Choroid plexus epithelial cell (primary cell): Measurements from ENCODE around the gene RFTN1.

Experiments used
- DNase-seq: peaks from one replicate; pipeline ENCODE4 v3.0.0-alpha.2; 2010; ENCODE audit warnings: low read depth
- H3K4me3 ChIP-seq: 2 replicates; pipeline ENCODE4 v1.5.1; 2011; ENCODE audit warnings: low read depth, mild to moderate bottlenecking, control low read depth, low read length, moderate library complexity
- TF ChIP-seq, protein P1 (sequence below): conservative IDR thresholded peaks from 2 replicates; pipeline ENCODE4 v1.5.1; 2011; ENCODE audit warnings: low read depth, mild to moderate bottlenecking, control low read depth, inconsistent platforms, low read length, moderate library complexity

RFTN1 gene

DNA sequence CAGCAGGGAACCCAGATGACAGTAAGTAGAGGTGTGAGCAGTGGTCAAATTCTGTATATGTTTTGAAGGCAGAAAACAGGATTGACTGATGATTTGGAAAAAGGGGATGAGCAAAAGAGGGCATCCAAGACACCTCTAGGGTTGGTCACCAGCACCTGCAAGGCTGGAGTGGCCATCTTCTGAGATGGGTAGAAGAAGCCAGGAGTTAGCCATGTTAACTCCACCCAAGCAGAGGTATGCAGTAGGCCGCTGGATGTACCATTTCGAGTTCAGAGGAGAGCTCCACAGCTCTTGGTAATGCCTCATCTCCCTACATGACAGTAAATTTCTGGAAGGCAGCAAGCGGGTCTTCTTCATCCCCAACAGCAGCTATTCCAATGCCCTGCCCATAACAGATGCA, 7.0 kb downstream of the RFTN1 start:
- no peak overlapping the region for H3K4me3 ChIP-seq
- TF ChIP-seq, protein P1, sequence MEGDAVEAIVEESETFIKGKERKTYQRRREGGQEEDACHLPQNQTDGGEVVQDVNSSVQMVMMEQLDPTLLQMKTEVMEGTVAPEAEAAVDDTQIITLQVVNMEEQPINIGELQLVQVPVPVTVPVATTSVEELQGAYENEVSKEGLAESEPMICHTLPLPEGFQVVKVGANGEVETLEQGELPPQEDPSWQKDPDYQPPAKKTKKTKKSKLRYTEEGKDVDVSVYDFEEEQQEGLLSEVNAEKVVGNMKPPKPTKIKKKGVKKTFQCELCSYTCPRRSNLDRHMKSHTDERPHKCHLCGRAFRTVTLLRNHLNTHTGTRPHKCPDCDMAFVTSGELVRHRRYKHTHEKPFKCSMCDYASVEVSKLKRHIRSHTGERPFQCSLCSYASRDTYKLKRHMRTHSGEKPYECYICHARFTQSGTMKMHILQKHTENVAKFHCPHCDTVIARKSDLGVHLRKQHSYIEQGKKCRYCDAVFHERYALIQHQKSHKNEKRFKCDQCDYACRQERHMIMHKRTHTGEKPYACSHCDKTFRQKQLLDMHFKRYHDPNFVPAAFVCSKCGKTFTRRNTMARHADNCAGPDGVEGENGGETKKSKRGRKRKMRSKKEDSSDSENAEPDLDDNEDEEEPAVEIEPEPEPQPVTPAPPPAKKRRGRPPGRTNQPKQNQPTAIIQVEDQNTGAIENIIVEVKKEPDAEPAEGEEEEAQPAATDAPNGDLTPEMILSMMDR = no peak
- DNase-seq = no peak

DNA sequence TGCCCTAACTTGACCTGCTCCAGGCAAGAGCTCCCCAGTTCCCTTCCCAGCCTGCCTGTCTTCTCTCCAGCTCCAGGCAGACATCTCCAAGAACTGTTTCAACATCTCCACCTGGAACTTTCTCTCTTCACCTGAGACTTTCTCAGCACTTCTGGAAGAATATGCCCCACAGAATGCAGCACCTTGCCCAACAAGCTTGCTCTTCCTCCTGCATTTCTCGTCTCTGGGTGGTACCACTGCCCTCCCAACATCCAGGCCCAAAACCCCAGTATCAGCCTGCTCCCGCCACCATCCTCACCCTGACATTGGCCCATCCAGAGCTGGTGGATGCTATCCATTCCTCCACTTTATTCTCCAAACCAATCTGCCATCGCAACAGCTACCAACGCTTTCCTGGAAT, 8.8 kb downstream of the RFTN1 start:
- DNase-seq = no peak
- no peak overlapping the region for H3K4me3 ChIP-seq
- TF ChIP-seq, protein P1 = no peak

DNA sequence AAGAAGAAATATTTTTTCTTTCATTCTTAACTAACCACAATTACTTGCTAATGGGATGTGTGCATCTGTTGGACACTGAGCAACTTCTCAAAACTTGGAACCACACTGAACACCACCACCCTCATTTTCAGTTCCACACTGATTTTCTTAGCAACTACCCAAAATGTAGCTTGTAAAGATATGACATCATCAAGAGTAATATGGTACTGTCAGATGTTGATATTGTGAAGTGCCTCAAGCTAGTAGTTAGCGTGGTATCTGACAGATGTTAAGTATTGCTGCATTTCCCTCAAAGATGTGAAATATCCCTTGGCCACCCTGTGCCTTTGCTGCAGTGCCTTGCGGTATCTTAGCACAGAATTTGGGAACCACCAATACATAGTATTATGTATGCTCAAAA, 9.3 kb downstream of the RFTN1 start:
- TF ChIP-seq, protein P1 = no peak
- H3K4me3 ChIP-seq = no peak overlapping the region
- DNase-seq = no peak

DNA sequence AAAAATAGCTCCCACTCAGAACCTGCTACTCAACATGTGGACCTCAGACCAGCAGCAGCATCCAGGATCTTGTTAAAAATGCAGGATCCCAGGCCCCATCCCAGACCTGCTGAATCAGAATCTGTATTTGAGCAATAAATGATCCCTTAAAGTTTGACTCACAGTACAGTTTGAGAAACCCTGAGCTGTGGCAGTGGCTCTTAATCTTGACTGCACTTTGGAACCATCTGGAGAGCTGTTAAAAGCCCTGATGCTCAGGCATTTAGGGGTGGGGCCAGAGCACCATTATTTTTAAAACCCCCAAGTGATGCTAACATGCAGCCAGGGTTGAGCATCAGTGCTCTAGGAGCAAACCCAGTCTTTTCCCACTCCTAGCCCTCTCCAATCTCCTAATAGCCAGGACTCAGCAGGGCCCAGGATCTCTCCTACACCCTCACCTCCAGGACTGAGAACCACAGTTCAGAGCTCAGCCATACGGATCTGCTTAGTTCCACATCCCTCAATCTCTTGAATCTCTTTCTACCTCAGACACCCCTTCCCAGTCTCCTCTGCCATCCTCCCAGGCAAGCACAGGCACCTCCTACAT, 10.2 kb downstream of the RFTN1 start:
- TF ChIP-seq, protein P1 = no peak
- no peak for DNase-seq
- no peak overlapping the region for H3K4me3 ChIP-seq

DNA sequence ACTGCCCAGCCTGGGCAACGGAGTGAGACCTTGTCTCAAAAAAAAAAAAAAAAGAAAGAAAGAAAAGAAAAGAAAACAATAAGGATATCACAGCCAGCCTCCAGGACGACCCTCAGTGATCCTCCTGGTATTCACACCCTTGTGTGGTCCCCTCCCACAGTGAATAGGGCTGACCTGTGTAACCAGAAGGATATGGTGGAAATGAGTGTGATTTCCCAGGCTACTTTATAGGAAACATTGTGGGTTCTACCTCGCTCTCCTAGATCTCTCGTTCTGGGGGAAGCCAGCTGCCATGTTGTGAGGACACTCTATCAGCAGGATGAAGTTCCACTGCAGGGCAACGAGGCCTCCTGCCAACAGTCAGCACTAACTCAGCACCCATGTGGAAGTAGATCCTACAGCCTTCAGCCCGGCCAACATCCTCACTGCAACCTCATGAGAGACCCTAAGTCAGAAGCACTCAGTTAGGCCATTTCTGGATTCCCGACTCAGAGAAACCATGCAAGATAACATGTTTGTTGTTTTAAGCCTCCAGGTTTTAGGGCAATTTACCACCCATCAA, 11.1 kb downstream of the RFTN1 start:
- TF ChIP-seq, protein P1 = no peak
- no peak overlapping the region for H3K4me3 ChIP-seq
- DNase-seq = no peak

DNA sequence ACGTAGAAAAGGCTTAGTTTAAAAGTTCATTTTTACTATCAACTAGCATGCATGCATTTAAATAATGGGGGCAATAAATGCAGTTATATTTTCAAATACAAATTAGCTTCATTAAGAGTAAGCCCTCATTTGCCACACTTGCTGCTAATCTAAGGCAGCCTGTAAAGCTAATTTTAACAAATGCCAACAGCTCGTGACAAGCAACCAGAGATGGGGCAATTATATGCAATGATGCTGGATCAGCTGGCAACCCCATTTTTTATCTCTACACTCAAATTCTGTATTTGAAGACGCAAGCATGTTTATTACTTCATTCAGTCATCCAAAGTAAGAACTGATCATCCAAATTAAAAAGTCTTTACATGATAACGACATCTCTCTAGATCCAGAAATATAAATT, 12.1 kb downstream of the RFTN1 start:
- no peak overlapping the region for H3K4me3 ChIP-seq
- TF ChIP-seq, protein P1 = no peak
- no peak for DNase-seq

DNA sequence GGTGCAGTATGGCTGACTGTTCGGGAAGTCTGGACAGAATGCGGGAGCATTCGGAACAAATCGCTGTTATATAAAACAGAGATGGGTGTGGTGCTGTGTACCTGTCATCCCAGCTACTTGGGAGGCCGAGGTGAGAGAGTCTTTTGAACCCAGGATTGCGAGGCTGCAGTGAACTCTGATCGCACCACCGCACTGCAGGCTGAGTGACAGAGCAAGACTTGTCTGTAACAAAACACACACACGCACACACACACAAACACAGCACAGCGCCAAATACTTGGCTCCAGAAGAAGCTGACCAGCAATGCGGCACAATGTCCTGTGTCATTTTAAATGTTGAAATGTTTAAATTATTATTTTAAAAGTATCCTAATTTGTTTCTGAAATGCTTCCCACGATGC, 12.6 kb downstream of the RFTN1 start:
- H3K4me3 ChIP-seq = no peak overlapping the region
- TF ChIP-seq, protein P1 = no peak
- no peak for DNase-seq
